COR-L47 (cell line): ENCODE results near the gene SFMBT1.
A peak's percentile ranks its signal among the peaks of the same experiment; 100 is the strongest.
"Not testable (repeated sequence)": the region's sequence is repeated elsewhere in the genome, so short reads cannot be mapped to it uniquely, and the experiment has no call there.

Source experiments
- DNase-seq: peaks from one replicate; lab custom pipeline; 2025; lab: John Stamatoyannopoulos, UW

Gene SFMBT1

GRCh38 chr3:53072653-53073552 lies 27.0 kb upstream of the SFMBT1 start:
- peak; percentile 58 for DNase-seq

GRCh38 chr3:53071882-53072431 lies 26.1 kb upstream of the SFMBT1 start:
- no peak for DNase-seq

- no peak for DNase-seq
These were observed 23.7 kb upstream of the SFMBT1 start for GRCh38 chr3:53069422-53070068.

- DNase-seq: no peak
These were observed 22.3 kb upstream of the SFMBT1 start for GRCh38 chr3:53068176-53068575.

- DNase-seq: no peak
These were observed 21.7 kb upstream of the SFMBT1 start for GRCh38 chr3:53067567-53067966.

- peak; percentile 81 for DNase-seq
These were observed 20.1 kb upstream of the SFMBT1 start for GRCh38 chr3:53065841-53066480.

GRCh38 chr3:53062905-53063304 lies 17.0 kb upstream of the SFMBT1 start:
- DNase-seq: no peak

- no peak for DNase-seq
These were observed 10.6 kb upstream of the SFMBT1 start for GRCh38 chr3:53056442-53056841.

GRCh38 chr3:53054233-53054632 lies 8.4 kb upstream of the SFMBT1 start:
- DNase-seq: not testable (repeated sequence)

GRCh38 chr3:53051929-53052328 lies 6.1 kb upstream of the SFMBT1 start:
- DNase-seq: no peak

- no peak for DNase-seq
These were observed 4.1 kb upstream of the SFMBT1 start for GRCh38 chr3:53049987-53050386.

GRCh38 chr3:53046171-53047170 lies 598 bp upstream of the SFMBT1 start:
- DNase-seq: peak; percentile 1

GRCh38 chr3:53044711-53045517 lies 959 bp downstream of the SFMBT1 start:
- DNase-seq: peak; percentile 38

GRCh38 chr3:53044371-53044710 lies 1.5 kb downstream of the SFMBT1 start:
- DNase-seq: no peak

- no peak for DNase-seq
These were observed 2.1 kb downstream of the SFMBT1 start for GRCh38 chr3:53043738-53044137.

- no peak for DNase-seq
These were observed 3.2 kb downstream of the SFMBT1 start for GRCh38 chr3:53042651-53043050.

- DNase-seq: no peak
These were observed 5.5 kb downstream of the SFMBT1 start for GRCh38 chr3:53040351-53040820.

GRCh38 chr3:53039376-53039752 lies 6.5 kb downstream of the SFMBT1 start:
- no peak for DNase-seq

- no peak for DNase-seq
These were observed 7.0 kb downstream of the SFMBT1 start for GRCh38 chr3:53038679-53039375.
